HG03066 (cell line): ENCODE results near the gene MLST8.

Source experiments
- ATAC-seq: cut with Tn5 transposase; IDR thresholded peaks from one replicate; pipeline ENCODE4 v1.9.1; 2021; ENCODE audit warnings: low read depth; ENCODE audit not compliant: unreplicated experiment

Gene MLST8

GRCh38 chr16:2206780-2207433 lies 1.7 kb downstream of the MLST8 start:
- ATAC-seq = no peak

- ATAC-seq = no peak
Measured at GRCh38 chr16:2207872-2208271, 2.6 kb downstream of the MLST8 start.

GRCh38 chr16:2208308-2208707 lies 3.1 kb downstream of the MLST8 start:
- ATAC-seq = no peak

GRCh38 chr16:2208772-2209171 lies 3.5 kb downstream of the MLST8 start:
- ATAC-seq = no peak

- no peak for ATAC-seq
Measured at GRCh38 chr16:2209258-2210008, 4.2 kb downstream of the MLST8 start.

- no peak for ATAC-seq
Measured at GRCh38 chr16:2210009-2210332, 4.7 kb downstream of the MLST8 start.

GRCh38 chr16:2210386-2211365 lies 5.4 kb downstream of the MLST8 start, which contains the start of gene BRICD5:
Gene BRICD5 (minus strand): TSS chr16:2210863. CDS start chr16:2210833, 30 bp downstream.
- ATAC-seq = no peak

GRCh38 chr16:2211923-2212347 lies 6.7 kb downstream of the MLST8 start:
- no peak for ATAC-seq

GRCh38 chr16:2212362-2213324 lies 7.4 kb downstream of the MLST8 start:
- no peak for ATAC-seq

GRCh38 chr16:2213817-2214718 lies 8.8 kb downstream of the MLST8 start:
- no peak for ATAC-seq

GRCh38 chr16:2214719-2214968 lies 9.4 kb downstream of the MLST8 start, which contains the start of gene PGP:
Gene PGP (minus strand): TSS chr16:2214840. CDS start chr16:2214777, 63 bp downstream.
- ATAC-seq = peak; percentile 86

- ATAC-seq = no peak
Measured at GRCh38 chr16:2216330-2216729, 11.1 kb downstream of the MLST8 start.

GRCh38 chr16:2223221-2223941 lies 18.1 kb downstream of the MLST8 start, which contains the start of gene E4F1:
Gene E4F1 (plus strand): TSS chr16:2223591. CDS start chr16:2223614, 23 bp downstream.
- peak; percentile 86 for ATAC-seq

GRCh38 chr16:2223942-2224486 lies 18.8 kb downstream of the MLST8 start:
- peak; percentile 10 for ATAC-seq

- no peak for ATAC-seq
Measured at GRCh38 chr16:2226245-2226793, 21.1 kb downstream of the MLST8 start.

GRCh38 chr16:2226918-2227317 lies 21.7 kb downstream of the MLST8 start:
- no peak for ATAC-seq

- ATAC-seq = no peak
Measured at GRCh38 chr16:2228161-2228824, 23.0 kb downstream of the MLST8 start.
